RCC 7860 (cell line): ENCODE data around the gene OR6C74.

Experiments used
- DNase-seq: peaks from one replicate; pipeline ENCODE4 v3.0.0-alpha.2; 2015; ENCODE audit warnings: low spot score
- FAIRE-seq: peaks from 2 replicates; lab custom pipeline; 2012; peaks lifted over from hg19 to GRCh38; lab: Jason Lieb, UNC

OR6C74 gene

GRCh38 chr12:55244309-55244708, at the start of gene OR6C74:
Gene OR6C74, plus strand, starts transcription at chr12:55244609. Its CDS starts 2,679 bp downstream, at chr12:55247288.
- FAIRE-seq (no peak), DNase-seq (no peak)

DNA sequence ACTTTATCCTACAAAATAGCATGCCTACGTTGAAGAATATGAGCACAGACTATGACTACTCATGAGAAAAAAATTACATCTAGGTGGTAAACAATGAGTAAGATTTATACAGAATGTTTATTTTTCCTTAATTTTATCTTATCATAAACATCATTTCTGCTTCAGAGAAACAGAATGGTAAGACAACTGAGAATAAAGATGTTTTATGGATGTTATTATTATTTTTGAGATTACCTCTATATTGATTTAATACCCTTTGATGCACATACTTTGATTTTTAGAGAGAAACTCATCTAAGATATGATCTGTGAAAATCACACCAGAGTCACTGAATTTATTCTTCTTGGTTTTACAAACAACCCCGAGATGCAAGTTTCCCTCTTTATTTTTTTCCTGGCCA, 23.7 kb upstream of the OR6C74 start, which contains the start of gene OR10A7:
TSS of gene OR10A7 (plus strand) at position 301 of the 400 bp plus-strand sequence. CDS start at position 301, 0 bp downstream.
- no peak for FAIRE-seq
- DNase-seq: no peak

- FAIRE-seq (no peak), DNase-seq (no peak)
Measured at GRCh38 chr12:55226523-55226922, 17.9 kb upstream of the OR6C74 start.

DNA sequence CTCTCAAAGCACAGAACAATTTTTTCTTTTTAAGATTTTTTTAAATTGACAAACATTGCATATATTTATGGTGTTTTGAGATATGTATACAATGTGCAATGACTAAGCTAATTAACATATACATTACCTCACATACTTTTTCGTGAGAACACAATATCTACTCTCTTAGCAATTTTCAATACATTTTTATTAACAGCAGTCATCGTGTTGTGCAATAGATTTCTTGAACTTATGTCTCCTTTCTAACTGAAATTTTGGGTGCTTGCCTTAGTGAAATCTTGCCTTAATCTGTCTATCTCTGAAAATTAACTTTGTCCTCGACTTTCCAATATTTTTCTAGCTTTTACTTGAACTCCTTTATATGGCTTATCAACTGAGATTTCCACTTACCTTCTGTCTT, 16.8 kb upstream of the OR6C74 start:
- FAIRE-seq (no peak), DNase-seq (no peak)

- DNase-seq (no peak), FAIRE-seq (no peak)
Measured at GRCh38 chr12:55246159-55246558, 1.8 kb downstream of the OR6C74 start.

DNA sequence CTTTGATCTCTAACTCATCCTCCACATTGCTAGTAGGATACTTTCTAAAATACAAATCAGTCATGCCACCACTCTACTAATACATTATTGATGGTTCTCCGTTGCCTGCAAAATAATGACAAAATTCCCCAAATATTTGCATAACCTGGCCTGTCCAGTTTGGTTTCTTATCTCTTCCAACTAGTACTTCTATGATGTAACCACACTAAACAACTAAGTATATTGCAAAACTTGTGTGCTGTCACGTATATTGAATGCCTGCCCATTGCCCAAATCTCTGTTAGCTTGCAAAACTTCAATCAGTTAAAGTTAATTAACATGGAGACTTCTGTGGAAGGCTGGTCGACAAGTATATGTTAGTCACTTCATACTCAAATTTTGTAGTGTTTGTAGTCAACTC, 6.5 kb downstream of the OR6C74 start:
- DNase-seq: no peak
- no peak for FAIRE-seq

DNA sequence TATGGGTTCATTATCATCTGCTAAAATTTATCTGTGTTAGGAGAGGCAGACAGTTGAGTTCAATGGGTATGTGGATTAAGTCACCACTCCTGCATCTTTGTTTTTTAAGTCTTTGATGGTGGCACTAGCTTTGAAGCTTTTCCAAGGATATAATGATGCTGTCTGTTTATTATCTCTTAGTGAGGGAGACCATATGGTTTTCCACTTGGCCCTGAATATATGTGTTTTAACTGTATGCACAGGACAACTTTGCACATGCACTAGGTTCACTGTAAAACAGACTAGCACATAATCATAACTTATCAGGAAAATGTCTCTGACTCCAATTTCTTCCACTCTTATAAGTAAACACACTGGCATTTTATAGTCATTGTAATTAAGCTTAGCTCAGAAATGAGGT, 8.9 kb downstream of the OR6C74 start:
- DNase-seq (no peak), FAIRE-seq (no peak)

GRCh38 chr12:55256831-55257230, 12.4 kb downstream of the OR6C74 start:
- FAIRE-seq (no peak), DNase-seq (no peak)

- FAIRE-seq (no peak), DNase-seq (no peak)
Measured at GRCh38 chr12:55258303-55258702, 13.9 kb downstream of the OR6C74 start.

DNA sequence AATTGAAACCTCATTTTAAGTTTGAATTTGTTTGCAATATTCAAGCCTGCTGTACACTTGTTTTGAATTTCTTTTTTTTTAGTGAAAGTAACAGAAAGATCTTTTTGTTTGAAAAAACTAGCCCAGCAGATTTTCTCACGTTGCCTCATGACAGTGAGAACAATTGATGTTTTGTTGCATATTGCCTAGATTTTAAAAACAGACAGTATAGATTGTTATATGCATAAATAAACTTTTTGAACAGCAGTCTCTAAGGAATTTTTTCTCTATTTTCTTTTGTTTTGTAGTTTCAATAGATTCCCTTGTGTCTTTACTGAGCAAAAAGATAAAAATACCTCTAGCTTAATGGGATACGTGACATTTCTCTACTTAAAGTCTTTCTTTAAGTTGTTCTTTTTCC, 36.6 kb downstream of the OR6C74 start:
- DNase-seq: no peak
- FAIRE-seq: no peak

DNA sequence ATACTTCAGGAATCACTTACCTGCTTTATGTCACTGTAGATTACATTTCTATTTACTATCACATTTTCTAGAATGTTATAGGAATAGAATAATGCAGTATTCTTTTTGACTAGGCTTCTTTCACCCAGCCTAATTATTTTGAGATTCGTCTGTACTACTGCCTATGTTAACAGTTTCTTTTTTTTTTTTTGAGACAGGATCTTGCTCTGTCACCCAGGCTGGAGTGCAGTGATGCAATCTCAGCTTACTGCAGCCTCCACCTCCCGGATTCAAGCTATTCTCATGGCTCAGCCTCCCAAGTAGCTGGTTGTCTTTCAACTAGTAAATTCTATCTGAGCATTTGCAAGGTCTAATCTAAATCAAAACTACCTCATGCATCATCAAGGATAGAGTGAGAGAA, 45.6 kb downstream of the OR6C74 start:
- DNase-seq (no peak), FAIRE-seq (no peak)
